HG03175 (cell line): ENCODE results near the gene TMEM196.
"Not testable (repeated sequence)": the region's sequence is repeated elsewhere in the genome, so short reads cannot be mapped to it uniquely, and the experiment has no call there.

ENCODE experiments used
- ATAC-seq: cut with Tn5 transposase; IDR thresholded peaks from one replicate; pipeline ENCODE4 v1.9.1; 2021; ENCODE audit warnings: mild to moderate bottlenecking, moderate library complexity; ENCODE audit not compliant: unreplicated experiment

Gene TMEM196

GRCh38 chr7:19708397-19709248 is 64.8 kb downstream of the TMEM196 start, which contains the start of gene POLR1F:
POLR1F (minus strand) TSS chr7:19709037; CDS start chr7:19709016, 21 bp downstream.
- ATAC-seq = peak; percentile 97

GRCh38 chr7:19707240-19707639 is 66.2 kb downstream of the TMEM196 start:
- ATAC-seq = no peak

GRCh38 chr7:19705663-19706062 is 67.8 kb downstream of the TMEM196 start:
- no peak for ATAC-seq

- no peak for ATAC-seq
These were observed 71.9 kb downstream of the TMEM196 start for GRCh38 chr7:19701471-19701870.

GRCh38 chr7:19700936-19701335 is 72.5 kb downstream of the TMEM196 start:
- ATAC-seq = no peak

- no peak for ATAC-seq
These were observed 75.1 kb downstream of the TMEM196 start for GRCh38 chr7:19698331-19698730.

GRCh38 chr7:19696926-19697325 is 76.5 kb downstream of the TMEM196 start:
- ATAC-seq = no peak

- no peak for ATAC-seq
These were observed 81.1 kb downstream of the TMEM196 start for GRCh38 chr7:19692111-19692828.

GRCh38 chr7:19690736-19691135 is 82.7 kb downstream of the TMEM196 start:
- no peak for ATAC-seq

GRCh38 chr7:19689130-19689529 is 84.3 kb downstream of the TMEM196 start:
- ATAC-seq = not testable (repeated sequence)

GRCh38 chr7:19681596-19681995 is 91.8 kb downstream of the TMEM196 start:
- ATAC-seq = no peak

GRCh38 chr7:19677180-19677579 is 96.2 kb downstream of the TMEM196 start:
- ATAC-seq = peak; percentile 78

- no peak for ATAC-seq
These were observed 97.6 kb downstream of the TMEM196 start for GRCh38 chr7:19675816-19676215.

GRCh38 chr7:19674266-19674960 is 99.0 kb downstream of the TMEM196 start:
- ATAC-seq = no peak

- ATAC-seq = no peak
These were observed 102.6 kb downstream of the TMEM196 start for GRCh38 chr7:19670806-19671205.
